NCI-H226 (cell line): ENCODE measurements around the gene USP27X.

Experiments used
- DNase-seq: peaks from one replicate; pipeline ENCODE4 v3.0.0-alpha.2; 2015

The USP27X gene

GRCh38 chrX:49892542-49892941, 13.3 kb downstream of the USP27X start:
- no peak for DNase-seq

- DNase-seq: no peak
Observed at GRCh38 chrX:49896951-49897350, 17.7 kb downstream of the USP27X start.

GRCh38 chrX:49901048-49901447, 21.8 kb downstream of the USP27X start:
- no peak for DNase-seq

- DNase-seq: no peak
Observed at GRCh38 chrX:49910344-49910743, 31.1 kb downstream of the USP27X start.

DNA sequence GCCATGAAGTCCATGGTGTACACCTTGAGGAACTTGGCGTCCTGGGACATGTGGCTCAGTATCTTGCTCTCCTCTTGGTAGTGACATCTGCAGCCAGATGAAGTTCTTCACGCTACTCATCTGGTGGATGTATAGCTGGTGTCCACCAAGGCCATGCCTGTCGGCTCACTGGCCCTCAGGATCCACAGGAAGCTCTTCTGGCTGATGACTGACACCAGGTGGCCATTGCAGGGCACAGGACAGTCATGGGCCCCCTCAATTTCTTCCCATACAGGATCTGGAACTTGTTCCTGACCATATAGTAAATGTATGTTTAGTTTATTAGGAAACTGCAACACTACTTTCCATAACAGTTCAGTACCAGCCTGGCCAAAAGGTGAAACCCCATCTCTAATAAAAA, 32.8 kb downstream of the USP27X start:
- DNase-seq: no peak

DNA sequence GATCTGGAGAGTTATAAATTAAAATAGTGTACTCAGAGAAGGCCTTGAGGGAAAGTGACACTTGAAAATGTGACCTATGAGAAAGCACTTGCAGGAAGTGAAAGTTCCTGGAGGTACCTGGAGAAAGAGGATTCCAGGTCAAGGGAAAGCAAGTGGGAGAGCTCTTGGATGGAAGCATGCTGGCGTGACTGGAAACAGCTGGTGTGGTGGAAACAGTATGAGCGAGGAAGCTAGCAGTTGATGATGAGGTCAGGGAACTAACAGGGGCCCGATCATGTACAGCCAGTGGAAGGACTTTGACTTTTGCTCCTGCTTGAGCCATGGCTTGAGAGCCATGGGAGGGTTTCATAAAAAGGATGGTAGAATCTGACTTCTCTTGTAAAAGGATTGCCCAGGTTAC, 33.6 kb downstream of the USP27X start:
- DNase-seq: no peak

GRCh38 chrX:49915361-49916222, 36.3 kb downstream of the USP27X start:
- DNase-seq: peak; percentile 23

- DNase-seq: no peak
Observed at GRCh38 chrX:49919617-49920016, 40.3 kb downstream of the USP27X start.

- no peak for DNase-seq
Observed at GRCh38 chrX:49921109-49921508, 41.8 kb downstream of the USP27X start.

- peak; percentile 88 for DNase-seq
Observed at GRCh38 chrX:49922291-49923241, 43.3 kb downstream of the USP27X start, which contains the start of gene CLCN5. TSS of gene CLCN5 (plus strand) at chrX:49922596. CDS start at chrX:49925299, 2,703 bp downstream.

DNA sequence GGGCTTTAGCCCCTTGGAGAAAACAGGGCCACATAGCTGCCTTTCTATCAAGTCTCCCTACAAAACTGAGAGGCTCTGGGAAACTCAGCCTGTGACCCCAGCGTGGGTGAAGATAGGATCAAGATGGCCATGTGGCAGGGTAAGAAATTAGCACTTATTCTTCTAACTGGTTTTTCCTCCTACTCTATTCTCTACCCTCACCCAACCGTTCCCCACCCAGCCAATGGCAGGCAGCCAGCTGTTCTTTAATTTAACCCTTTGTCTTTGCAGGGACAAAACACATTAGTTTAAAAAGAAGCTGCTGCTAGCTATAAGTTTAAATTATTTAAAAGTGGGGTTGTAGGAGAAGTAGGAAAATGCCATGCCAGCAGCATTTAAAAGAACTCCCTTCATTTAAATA, 45.9 kb downstream of the USP27X start:
- DNase-seq: no peak

DNA sequence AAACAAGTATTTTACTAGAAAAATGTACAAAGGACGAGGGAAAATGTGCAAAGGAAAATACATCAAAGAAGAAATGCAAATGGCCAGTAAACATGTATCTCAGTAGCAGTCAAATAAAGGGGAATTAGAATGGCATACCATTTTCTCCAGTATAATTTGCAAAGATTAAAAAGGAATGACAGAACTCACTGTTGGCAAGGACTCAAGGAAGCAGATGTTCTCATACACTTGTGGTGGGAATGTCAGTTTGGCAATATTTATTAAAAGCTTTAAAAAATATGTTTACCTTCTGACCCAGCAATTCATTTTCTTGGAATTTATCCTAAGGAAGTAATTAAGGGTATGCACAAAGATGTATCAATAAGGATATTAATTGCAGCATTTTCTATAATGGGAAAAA, 50.8 kb downstream of the USP27X start:
- DNase-seq: no peak
